Measurements from ENCODE around the gene TCF12. TPM values are rescaled to one million over a fixed set of nuclear protein-coding genes. Genes with fewer than 3 reads are reported as not detected.
A peak's percentile ranks its signal among the peaks of the same experiment; 100 is the strongest.

The TCF12 gene
- total RNA-seq, 1 donor from 2014 or later: 48.4 TPM

- DNase-seq (no peak), ATAC-seq (no peak)
- intact Hi-C loops (cut with micrococcal nuclease): no loop called here
These were observed 49.8 kb downstream of the TCF12 start for GRCh38 chr15:56968256-56968655.

GRCh38 chr15:56968821-56969220 is 50.4 kb downstream of the TCF12 start:
- ATAC-seq: no peak
- intact Hi-C loops (cut with micrococcal nuclease): no loop called here
- DNase-seq: no peak

- DNase-seq (no peak), ATAC-seq (no peak)
- intact Hi-C loops (cut with micrococcal nuclease): no loop called here
These were observed 50.9 kb downstream of the TCF12 start for GRCh38 chr15:56969265-56969895.

- peak; percentile 24 for ATAC-seq
- intact Hi-C loops (cut with micrococcal nuclease): no loop called here
These were observed 53.1 kb downstream of the TCF12 start for GRCh38 chr15:56971571-56971970.

GRCh38 chr15:56972016-56972415 is 53.6 kb downstream of the TCF12 start:
- intact Hi-C loops (cut with micrococcal nuclease): no loop called here
- ATAC-seq (no peak), DNase-seq (no peak)

More at GRCh38 chr15:56971571-56971970, 53.1 kb downstream of the TCF12 start:
- no peak for DNase-seq

- intact Hi-C loops (cut with micrococcal nuclease): no loop called here
- ATAC-seq: no peak
These were observed 54.0 kb downstream of the TCF12 start for GRCh38 chr15:56972426-56972825.

GRCh38 chr15:56973463-56973862 is 55.0 kb downstream of the TCF12 start:
- no peak for DNase-seq
- no peak for ATAC-seq
- intact Hi-C loops (cut with micrococcal nuclease): no loop called here

More at GRCh38 chr15:56972426-56972825, 54.0 kb downstream of the TCF12 start:
- no peak for DNase-seq

- DNase-seq (no peak), ATAC-seq (peak; percentile 33)
- intact Hi-C loops (cut with micrococcal nuclease): no loop called here
These were observed 58.8 kb downstream of the TCF12 start for GRCh38 chr15:56977232-56977631.

GRCh38 chr15:56978898-56979662 is 60.6 kb downstream of the TCF12 start:
- ATAC-seq: no peak
- DNase-seq: no peak
- intact Hi-C loops (cut with micrococcal nuclease): no loop called here

GRCh38 chr15:56980473-56980872 is 62.0 kb downstream of the TCF12 start:
- intact Hi-C loops (cut with micrococcal nuclease): no loop called here
- ATAC-seq: no peak
- DNase-seq: no peak

- intact Hi-C loops (cut with micrococcal nuclease): no loop called here
- ATAC-seq (no peak), DNase-seq (no peak)
These were observed 62.7 kb downstream of the TCF12 start for GRCh38 chr15:56981160-56981559.

GRCh38 chr15:56982987-56983386 is 64.5 kb downstream of the TCF12 start:
- DNase-seq (no peak), ATAC-seq (peak; percentile 34)
- intact Hi-C loops (cut with micrococcal nuclease): no loop called here

- ATAC-seq (peak; percentile 48), DNase-seq (no peak)
- intact Hi-C loops (cut with micrococcal nuclease): no loop called here
These were observed 66.4 kb downstream of the TCF12 start for GRCh38 chr15:56984681-56985481.

GRCh38 chr15:56985856-56986255 is 67.4 kb downstream of the TCF12 start:
- no peak for ATAC-seq
- no peak for DNase-seq
- intact Hi-C loops (cut with micrococcal nuclease): no loop called here

GRCh38 chr15:56987286-56987685 is 68.8 kb downstream of the TCF12 start:
- ATAC-seq: no peak
- no peak for DNase-seq
- intact Hi-C loops (cut with micrococcal nuclease): no loop called here

- intact Hi-C loops (cut with micrococcal nuclease): no loop called here
- no peak for DNase-seq
- ATAC-seq: no peak
These were observed 69.8 kb downstream of the TCF12 start for GRCh38 chr15:56988219-56988618.

- ATAC-seq (peak; percentile 69), DNase-seq (no peak)
- intact Hi-C loops (cut with micrococcal nuclease): no loop called here
These were observed 71.0 kb downstream of the TCF12 start for GRCh38 chr15:56989411-56989924.

GRCh38 chr15:56991017-56991416 is 72.6 kb downstream of the TCF12 start:
- intact Hi-C loops (cut with micrococcal nuclease): no loop called here
- ATAC-seq: no peak

GRCh38 chr15:56992725-56993124 is 74.3 kb downstream of the TCF12 start:
- ATAC-seq (no peak), DNase-seq (no peak)
- intact Hi-C loops (cut with micrococcal nuclease): no loop called here

More at GRCh38 chr15:56991017-56991416, 72.6 kb downstream of the TCF12 start:
- no peak for DNase-seq

GRCh38 chr15:56994280-56994679 is 75.8 kb downstream of the TCF12 start:
- intact Hi-C loops (cut with micrococcal nuclease): no loop called here
- DNase-seq (no peak), ATAC-seq (no peak)
